Esophagus squamous epithelium (tissue), 5 donors: ENCODE data around the gene SSC5D. TPM values are rescaled to one million over a fixed set of nuclear protein-coding genes. Genes with fewer than 3 reads are reported as not detected.

Source experiments
- DNase-seq: peaks from one replicate; lab custom pipeline; 2025; lab: John Stamatoyannopoulos, UW
- H3K27ac ChIP-seq, 4 donors: fragments of 200-600 bp; sonication (generic); one replicate each; pipeline ENCODE4 v1.5.1; 2016 to 2019; ENCODE audit warnings: mild to moderate bottlenecking in 1 of 4
- H3K27me3 ChIP-seq, 4 donors: fragments of 200-600 bp; sonication (generic); 1 replicate in 3 of 4; 2 replicates in 1 of 4; pipeline versions ENCODE4 v1.5.1 to v1.6.0; 2017 to 2021; ENCODE audit warnings: antibody characterized with exemption in 1 of 4
- H3K36me3 ChIP-seq, 3 donors: fragments of 200-600 bp; sonication (generic); one replicate each; pipeline ENCODE4 v1.5.1; 2016 to 2019
- H3K4me1 ChIP-seq, 3 donors: fragments of 200-600 bp; sonication (generic); one replicate each; pipeline ENCODE4 v1.5.1; 2017 to 2019
- H3K4me3 ChIP-seq, 4 donors: fragments of 200-600 bp; sonication (generic); 1 replicate in 3 of 4; 2 replicates in 1 of 4; pipeline ENCODE4 v1.5.1; 2016 to 2019; ENCODE audit warnings: mild to moderate bottlenecking in 2 of 4, moderate library complexity in 1 of 4
- H3K9me3 ChIP-seq, 3 donors: fragments of 200-600 bp; sonication (generic); one replicate each; pipeline ENCODE4 v1.5.1; 2016 to 2019
- CTCF ChIP-seq, 6 experiments: fragments of 450-650 bp in 4 of 6; fragments of 200-600 bp in 2 of 6; sonication (generic) in 2 of 6; IDR thresholded peaks; one replicate each; pipeline ENCODE4 v1.5.1; 2016 to 2019; ENCODE audit warnings: antibody characterized with exemption in 6 of 6, mild to moderate bottlenecking in 4 of 6, moderate library complexity in 4 of 6
- POLR2A ChIP-seq, 4 donors: fragments of 450-650 bp; IDR thresholded peaks; one replicate each; pipeline ENCODE4 v1.6.1; 2017; ENCODE audit warnings: antibody characterized with exemption in 4 of 4, mild to moderate bottlenecking in 4 of 4, moderate library complexity in 3 of 4
- WGBS, 2 donors: methylation state at CpG; one replicate each; pipeline ENCODE4 v1.1.5; 2018; 5-methylcytosine and 5-hydroxymethylcytosine counted together
- intact Hi-C: fragments of 100-400 bp; cut with DNase I; formaldehyde crosslinking; loops from one replicate; pipeline ENCODE4 v1.15.0; 2022
- total RNA-seq, 4 donors: library from RNA; depleted of rRNA; stranded (reverse); fragments of >200 nt; gene quantifications; one replicate each; pipeline ENCODE4 v1.1.0, GENCODE V29; 2016
- donor health status: DM: yes; HTN: yes; CAD: no.

SSC5D gene
- total RNA-seq, 4 donors from 2014 or later, result 0.40 to 5.0 (median 0.68) TPM

GRCh38 chr19:55485439-55486011, 2.7 kb upstream of the SSC5D start:
- H3K27ac ChIP-seq, result peak overlapping the region; percentile 77 to 94 (median 88)
- intact Hi-C loops, result no loop called here
- DNase-seq, result no peak
- peak overlapping the region; percentile 27 to 82 (median 56) for H3K4me3 ChIP-seq
- H3K9me3 ChIP-seq, result no peaks in the 10 kb centered on the region
- H3K4me1 ChIP-seq, result peaks cover 35 to 61% (median 42%) of the 10 kb centered on the region in 3 donors
- peaks cover 0 to 37% (median 21%) of the 10 kb centered on the region in 3 donors for H3K36me3 ChIP-seq
- TF ChIP-seq POLR2A (IDR thresholded peaks at IDR 0.05) (no peak), CTCF (IDR thresholded peaks at IDR 0.05) (no peak)
- WGBS, 2 donors, result 52 to 100% methylated on average over 1 to 2 of the region's 18 CpGs
- H3K27me3 ChIP-seq, result peaks cover 0 to 9% (median 0%) of the 10 kb centered on the region in 4 donors

- Histone ChIP-seq H3K4me1 (peaks cover 35 to 68% (median 42%) of the 10 kb centered on the region in 3 donors), H3K27me3 (peaks cover 0 to 16% (median 0%) of the 10 kb centered on the region in 4 donors), H3K4me3 (no peak overlapping the region), H3K36me3 (peaks cover 0 to 30% (median 21%) of the 10 kb centered on the region in 3 donors), H3K9me3 (no peaks in the 10 kb centered on the region), H3K27ac (peak overlapping the region; percentile 77 to 94 (median 88))
- TF ChIP-seq POLR2A (IDR thresholded peaks at IDR 0.05), result no peak
- TF ChIP-seq CTCF (IDR thresholded peaks at IDR 0.05), result no peak
- intact Hi-C loops, result no loop called here
- 85 to 89% methylated on average over 7 to 12 of the region's 53 CpGs for WGBS, 2 donors
- DNase-seq, result no peak
Observed at GRCh38 chr19:55486043-55486970, 1.9 kb upstream of the SSC5D start.

- TF ChIP-seq POLR2A (IDR thresholded peaks at IDR 0.05), result no peak
- TF ChIP-seq CTCF (IDR thresholded peaks at IDR 0.05), result no peak
- DNase-seq, result no peak
- H3K36me3 ChIP-seq, result peaks cover 0 to 20% (median 14%) of the 10 kb centered on the region in 3 donors
- intact Hi-C loops, result no loop called here
- no peaks in the 10 kb centered on the region for H3K9me3 ChIP-seq
- H3K4me1 ChIP-seq, result peaks cover 43 to 77% (median 51%) of the 10 kb centered on the region in 3 donors
- peaks cover 0 to 19% (median 0%) of the 10 kb centered on the region in 4 donors for H3K27me3 ChIP-seq
- peak overlapping the region in 1 of 4 donors; percentile 34 for H3K4me3 ChIP-seq
- H3K27ac ChIP-seq, result peak overlapping the region; percentile 64 to 94 (median 88)
- 18 to 21% methylated on average over 18 to 19 of the region's 27 CpGs for whole genome bisulfite sequencing, 2 donors
Observed at GRCh38 chr19:55486971-55487923, 989 bp upstream of the SSC5D start.

GRCh38 chr19:55488986-55489710, 912 bp downstream of the SSC5D start:
- TF ChIP-seq POLR2A (IDR thresholded peaks at IDR 0.05) (no peak), CTCF (IDR thresholded peaks at IDR 0.05) (no peak)
- intact Hi-C loops, result no loop called here
- peaks cover 0 to 1% (median 0%) of the 10 kb centered on the region in 3 donors for H3K36me3 ChIP-seq
- peak overlapping the region; percentile 44 to 94 (median 88) for H3K27ac ChIP-seq
- no peak for DNase-seq
- H3K9me3 ChIP-seq, result no peaks in the 10 kb centered on the region
- H3K4me1 ChIP-seq, result peaks cover 47 to 91% (median 50%) of the 10 kb centered on the region in 3 donors
- WGBS, 2 donors, result 96% methylated on average over 5 of the region's 36 CpGs; no CpG with 5 or more reads in 1 of the 2 donors
- H3K27me3 ChIP-seq, result peaks cover 0 to 35% (median 0%) of the 10 kb centered on the region in 4 donors
- H3K4me3 ChIP-seq, result peak overlapping the region in 1 of 4 donors; percentile 21
